Lower lobe of right lung (tissue), 2 donors: ENCODE measurements around the gene C13orf46. TPM values are rescaled to one million over a fixed set of nuclear protein-coding genes. Genes with fewer than 3 reads are reported as not detected.

ENCODE experiments used
- ATAC-seq, 2 donors: fragments of 200-7000 bp; cut with Tn5 transposase; one replicate each; pipeline ENCODE4 v1.9.1; 2020 to 2022; ENCODE audit warnings: mild to moderate bottlenecking in 2 of 2, moderate library complexity in 2 of 2
- DNase-seq: peaks from one replicate; pipeline ENCODE4 v3.0.0-alpha.2; 2020
- H3K27ac ChIP-seq: fragments of 200-600 bp; one replicate; pipeline ENCODE4 v1.8.0; 2022
- H3K27me3 ChIP-seq: fragments of 200-600 bp; one replicate; pipeline ENCODE4 v1.8.0; 2022; ENCODE audit warnings: low read depth
- H3K36me3 ChIP-seq: fragments of 200-600 bp; one replicate; pipeline ENCODE4 v1.8.0; 2022; ENCODE audit warnings: mild to moderate bottlenecking
- H3K4me1 ChIP-seq: fragments of 200-600 bp; one replicate; pipeline ENCODE4 v1.8.0; 2022
- H3K4me3 ChIP-seq: fragments of 200-600 bp; one replicate; pipeline ENCODE4 v1.8.0; 2022; ENCODE audit warnings: mild to moderate bottlenecking
- H3K9me3 ChIP-seq: fragments of 200-600 bp; one replicate; pipeline ENCODE4 v1.8.0; 2022
- intact Hi-C: fragments of 100-400 bp; cut with DNase I; formaldehyde crosslinking; loops from one replicate; pipeline ENCODE4 v1.11.0; 2022
- total RNA-seq: library from RNA; stranded (reverse); fragmentation: NEBNext Ultra II Directional; extraction: Animal tissue kit (Norgen Biotek cat#: 25700); gene quantifications from one replicate; pipeline ENCODE4 v1.2.1, GENCODE V29; 2021
- TF ChIP-seq, protein P1 (sequence below): fragments of 200-600 bp; IDR thresholded peaks from one replicate; pipeline ENCODE4 v1.8.0; 2022; ENCODE audit warnings: antibody characterized with exemption, mild to moderate bottlenecking
- donor health status: DM: no; HTN: yes; CAD: no; lungs with severe emphysema.

Gene C13orf46
- total RNA-seq, 1 donor from 2014 or later: 14.0 TPM

DNA sequence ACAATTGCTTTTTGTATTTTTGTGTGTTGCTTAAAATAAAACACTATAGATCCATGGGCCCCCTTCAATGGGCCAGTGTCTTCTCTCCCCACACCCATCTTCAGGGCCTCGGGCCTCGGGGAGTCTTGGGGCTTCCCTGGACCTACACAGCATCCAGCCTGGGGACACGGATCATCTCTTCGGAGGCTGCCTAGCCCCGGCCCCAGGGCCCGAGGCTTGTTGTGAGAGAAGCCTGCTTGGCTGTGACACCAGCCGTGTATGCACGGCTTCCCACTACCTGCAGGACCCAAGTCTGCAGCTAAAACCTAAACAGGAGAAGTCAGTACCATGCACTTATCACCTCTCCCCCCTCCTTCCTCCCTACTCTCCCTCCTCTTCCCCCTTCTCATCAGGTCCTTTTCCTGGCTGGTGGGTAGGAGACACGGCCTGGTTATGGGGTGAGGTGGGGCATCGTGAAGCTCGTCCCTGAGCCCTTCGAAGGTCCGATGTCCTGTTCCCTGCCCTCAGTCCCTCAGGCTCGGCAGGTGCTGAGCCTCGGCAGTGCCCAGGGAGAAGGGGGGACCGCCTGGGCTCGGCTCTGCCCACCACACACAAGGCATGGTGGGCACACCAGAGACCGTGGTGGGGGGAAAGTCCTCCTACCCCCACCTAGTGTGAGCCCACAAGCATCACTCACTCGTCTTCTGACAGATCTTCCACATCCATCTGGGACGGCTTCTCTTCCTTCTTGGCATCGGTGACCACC is 9.5 kb downstream of the C13orf46 start:
- peak; percentile 19 for DNase-seq

DNA sequence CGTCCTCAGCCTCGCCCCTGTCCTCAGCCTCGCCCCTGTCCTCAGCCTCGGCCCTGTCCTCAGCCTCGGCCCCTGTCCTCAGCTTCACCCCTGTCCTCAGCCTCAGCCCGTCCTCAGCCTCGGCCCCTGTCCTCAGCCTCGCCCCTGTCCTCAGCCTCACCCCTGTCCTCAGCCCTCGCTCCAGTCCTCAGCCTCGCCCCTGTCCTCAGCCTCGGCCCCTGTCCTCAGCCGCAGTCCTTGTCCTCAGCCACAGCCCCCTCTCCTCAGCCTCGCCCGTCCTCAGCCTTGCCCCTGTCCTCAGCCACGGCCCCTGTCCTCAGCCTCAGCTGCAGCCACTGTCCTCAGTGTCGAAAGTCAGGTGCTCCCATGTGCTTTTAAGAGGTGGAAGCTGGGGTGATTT is 10.5 kb downstream of the C13orf46 start:
- no peaks in the 10 kb centered on the region for H3K36me3 ChIP-seq
- H3K27me3 ChIP-seq: no peaks in the 10 kb centered on the region
- ATAC-seq (no peak), DNase-seq (peak; percentile 14)
- intact Hi-C loops: no loop called here
- no peaks in the 10 kb centered on the region for H3K9me3 ChIP-seq
- H3K4me1 ChIP-seq: no peaks in the 10 kb centered on the region
- TF ChIP-seq, protein P1, sequence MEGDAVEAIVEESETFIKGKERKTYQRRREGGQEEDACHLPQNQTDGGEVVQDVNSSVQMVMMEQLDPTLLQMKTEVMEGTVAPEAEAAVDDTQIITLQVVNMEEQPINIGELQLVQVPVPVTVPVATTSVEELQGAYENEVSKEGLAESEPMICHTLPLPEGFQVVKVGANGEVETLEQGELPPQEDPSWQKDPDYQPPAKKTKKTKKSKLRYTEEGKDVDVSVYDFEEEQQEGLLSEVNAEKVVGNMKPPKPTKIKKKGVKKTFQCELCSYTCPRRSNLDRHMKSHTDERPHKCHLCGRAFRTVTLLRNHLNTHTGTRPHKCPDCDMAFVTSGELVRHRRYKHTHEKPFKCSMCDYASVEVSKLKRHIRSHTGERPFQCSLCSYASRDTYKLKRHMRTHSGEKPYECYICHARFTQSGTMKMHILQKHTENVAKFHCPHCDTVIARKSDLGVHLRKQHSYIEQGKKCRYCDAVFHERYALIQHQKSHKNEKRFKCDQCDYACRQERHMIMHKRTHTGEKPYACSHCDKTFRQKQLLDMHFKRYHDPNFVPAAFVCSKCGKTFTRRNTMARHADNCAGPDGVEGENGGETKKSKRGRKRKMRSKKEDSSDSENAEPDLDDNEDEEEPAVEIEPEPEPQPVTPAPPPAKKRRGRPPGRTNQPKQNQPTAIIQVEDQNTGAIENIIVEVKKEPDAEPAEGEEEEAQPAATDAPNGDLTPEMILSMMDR: no peak
- H3K4me3 ChIP-seq: no peak overlapping the region
- no peak overlapping the region for H3K27ac ChIP-seq

More for the DNA sequence above, 9.5 kb downstream of the C13orf46 start:
- TF ChIP-seq, protein P1: no peak
- peak in 1 of 2 donors; percentile 14 for ATAC-seq
- intact Hi-C loops: no loop called here
- H3K27ac ChIP-seq: no peak overlapping the region
- no peaks in the 10 kb centered on the region for H3K27me3 ChIP-seq
- H3K36me3 ChIP-seq: no peaks in the 10 kb centered on the region
- no peak overlapping the region for H3K4me3 ChIP-seq
- no peaks in the 10 kb centered on the region for H3K9me3 ChIP-seq
- no peaks in the 10 kb centered on the region for H3K4me1 ChIP-seq

DNA sequence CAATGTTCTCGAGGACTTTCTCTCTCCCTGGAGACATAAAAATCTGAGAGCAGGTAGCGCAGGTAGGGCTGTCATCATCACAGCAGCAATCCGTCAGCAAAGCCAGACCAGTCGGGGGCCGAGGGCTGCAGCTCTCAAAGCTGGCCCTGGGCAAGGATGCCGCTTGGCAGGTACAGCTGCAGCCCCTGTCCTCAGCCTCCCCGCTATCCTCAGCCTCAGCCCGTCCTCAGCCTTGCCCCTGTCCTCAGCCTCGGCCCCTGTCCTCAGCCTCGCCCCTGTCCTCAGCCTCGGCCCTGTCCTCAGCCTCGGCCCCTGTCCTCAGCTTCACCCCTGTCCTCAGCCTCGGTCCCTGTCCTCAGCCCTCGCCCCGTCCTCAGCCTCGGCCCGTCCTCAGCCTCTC is 10.9 kb downstream of the C13orf46 start:
- Histone ChIP-seq H3K27me3 (no peaks in the 10 kb centered on the region), H3K4me1 (no peaks in the 10 kb centered on the region), H3K9me3 (no peaks in the 10 kb centered on the region), H3K27ac (no peak overlapping the region), H3K4me3 (no peak overlapping the region), H3K36me3 (no peaks in the 10 kb centered on the region)
- TF ChIP-seq, protein P1: no peak
- intact Hi-C loops: no loop called here
- ATAC-seq (no peak), DNase-seq (peak; percentile 30)

DNA sequence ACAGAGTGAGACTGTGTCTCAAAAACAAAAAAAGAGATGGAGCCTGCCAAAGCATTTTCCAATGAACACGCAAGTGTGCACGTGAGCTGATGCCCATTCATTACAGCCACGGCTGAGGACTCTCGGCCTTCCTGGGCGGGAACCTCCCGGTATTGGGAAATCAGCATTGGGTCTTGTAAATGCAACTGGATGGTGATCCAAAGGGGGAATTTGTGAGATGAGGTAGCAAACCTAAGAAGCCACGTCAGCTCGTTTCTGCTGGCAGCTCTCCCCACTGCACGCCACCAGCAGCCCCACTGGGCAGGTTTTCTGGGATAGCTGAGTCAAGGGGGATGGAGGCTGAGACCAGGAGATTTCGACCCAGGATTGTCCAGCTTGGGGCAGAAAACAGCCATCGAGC is 11.5 kb downstream of the C13orf46 start:
- Histone ChIP-seq H3K36me3 (no peaks in the 10 kb centered on the region), H3K4me3 (no peak overlapping the region), H3K9me3 (no peaks in the 10 kb centered on the region), H3K27me3 (no peaks in the 10 kb centered on the region), H3K4me1 (no peaks in the 10 kb centered on the region), H3K27ac (no peak overlapping the region)
- TF ChIP-seq, protein P1: no peak
- DNase-seq (peak; percentile 30), ATAC-seq (no peak)
- intact Hi-C loops: no loop called here

DNA sequence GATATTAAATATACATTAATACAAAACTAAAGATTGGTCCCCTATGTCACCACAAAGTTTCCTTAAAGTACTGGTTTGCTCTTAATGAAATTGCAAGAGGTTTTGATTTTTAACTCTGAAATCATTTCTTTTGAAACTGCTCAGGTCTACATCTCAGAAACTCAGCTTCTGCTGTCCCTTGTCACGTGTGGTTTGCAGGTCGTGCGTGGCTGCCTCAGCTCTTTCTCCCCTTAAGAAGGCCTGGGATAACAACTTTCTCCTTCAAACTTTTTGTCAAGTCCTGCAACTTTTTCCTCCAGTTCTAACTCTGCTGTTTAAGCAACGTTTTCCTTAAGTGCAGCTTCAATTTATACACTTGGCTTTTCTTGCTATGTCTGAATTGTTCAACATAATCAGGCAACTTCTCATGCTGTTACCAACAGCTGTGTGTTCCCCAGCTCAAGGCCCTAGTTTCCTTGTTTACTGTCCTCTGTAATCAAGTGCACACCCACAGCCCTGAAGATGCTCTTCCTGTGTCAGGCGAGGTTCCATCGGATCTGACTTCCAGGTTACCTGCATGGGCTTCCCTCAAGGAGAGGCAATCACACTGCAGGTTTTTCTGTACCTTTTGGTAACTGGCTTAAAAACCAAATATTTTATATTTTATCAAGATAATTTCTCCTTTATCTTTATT is 13.5 kb downstream of the C13orf46 start:
- H3K4me1 ChIP-seq: no peaks in the 10 kb centered on the region
- H3K4me3 ChIP-seq: no peak overlapping the region
- TF ChIP-seq, protein P1: no peak
- no peaks in the 10 kb centered on the region for H3K36me3 ChIP-seq
- ATAC-seq: no peak
- H3K27ac ChIP-seq: no peak overlapping the region
- no peaks in the 10 kb centered on the region for H3K27me3 ChIP-seq
- no peaks in the 10 kb centered on the region for H3K9me3 ChIP-seq
- no peak for DNase-seq
- intact Hi-C loops: no loop called here
